Thyroid gland (tissue), 4 donors: ENCODE measurements around the gene FGF11. TPM values are rescaled to one million over a fixed set of nuclear protein-coding genes. Genes with fewer than 3 reads are reported as not detected.
A peak's percentile ranks its signal among the peaks of the same experiment; 100 is the strongest.

Experiments used
- DNase-seq, 2 donors: peaks; one replicate each; pipeline ENCODE4 v3.0.0-alpha.2; 2019
- H3K27ac ChIP-seq, 3 donors: fragments of 200-600 bp; sonication (generic); 1 replicate in 2 of 3; 2 replicates in 1 of 3; pipeline ENCODE4 v1.5.1; 2016 to 2019; ENCODE audit warnings: mild to moderate bottlenecking in 1 of 3, moderate library complexity in 1 of 3
- H3K27me3 ChIP-seq: fragments of 200-600 bp; sonication (generic); one replicate; pipeline ENCODE4 v1.5.1; 2019
- H3K36me3 ChIP-seq, 2 donors: fragments of 200-600 bp; sonication (generic); one replicate each; pipeline ENCODE4 v1.5.1; 2016 to 2019
- H3K4me1 ChIP-seq, 2 donors: fragments of 200-600 bp; sonication (generic); one replicate each; pipeline ENCODE4 v1.5.1; 2017 to 2019
- H3K4me3 ChIP-seq, 3 donors: fragments of 200-600 bp; sonication (generic); replicated peaks in 1 of 3; 1 replicate in 2 of 3; 2 replicates in 1 of 3; pipeline ENCODE4 v1.5.1; 2016; ENCODE audit warnings: mild to moderate bottlenecking in 1 of 3
- H3K9me3 ChIP-seq: fragments of 200-600 bp; sonication (generic); one replicate; pipeline ENCODE4 v1.5.1; 2017
- POLR2A ChIP-seq, 2 donors: fragments of 450-650 bp; IDR thresholded peaks; one replicate each; pipeline ENCODE4 v1.6.1; 2017; ENCODE audit warnings: antibody characterized with exemption in 2 of 2, mild to moderate bottlenecking in 2 of 2, moderate library complexity in 1 of 2
- WGBS, 2 donors: methylation state at CpG; one replicate each; pipeline ENCODE4 v1.1.5; 2017; 5-methylcytosine and 5-hydroxymethylcytosine counted together
- intact Hi-C: fragments of 100-400 bp; cut with DNase I; formaldehyde crosslinking; loops from one replicate; pipeline ENCODE4 v1.15.1; 2023
- total RNA-seq, 4 donors: library from RNA; depleted of rRNA; stranded (reverse); fragments of >200 nt; gene quantifications; one replicate each; pipeline ENCODE4 v1.2.3, GENCODE V29; 2016
- TF ChIP-seq, protein P1 (sequence below), 6 experiments: fragments of 200-600 bp in 3 of 6; fragments of 450-650 bp in 3 of 6; sonication (generic) in 3 of 6; IDR thresholded peaks; one replicate each; pipeline ENCODE4 v1.5.1; 2016 to 2019; ENCODE audit warnings: antibody characterized with exemption in 6 of 6, mild to moderate bottlenecking in 2 of 6, inconsistent platforms in 1 of 6, moderate library complexity in 1 of 6

FGF11 gene
- total RNA-seq, 4 donors from 2014 or later = 4.3 to 12.1 (median 10.5) TPM

DNA sequence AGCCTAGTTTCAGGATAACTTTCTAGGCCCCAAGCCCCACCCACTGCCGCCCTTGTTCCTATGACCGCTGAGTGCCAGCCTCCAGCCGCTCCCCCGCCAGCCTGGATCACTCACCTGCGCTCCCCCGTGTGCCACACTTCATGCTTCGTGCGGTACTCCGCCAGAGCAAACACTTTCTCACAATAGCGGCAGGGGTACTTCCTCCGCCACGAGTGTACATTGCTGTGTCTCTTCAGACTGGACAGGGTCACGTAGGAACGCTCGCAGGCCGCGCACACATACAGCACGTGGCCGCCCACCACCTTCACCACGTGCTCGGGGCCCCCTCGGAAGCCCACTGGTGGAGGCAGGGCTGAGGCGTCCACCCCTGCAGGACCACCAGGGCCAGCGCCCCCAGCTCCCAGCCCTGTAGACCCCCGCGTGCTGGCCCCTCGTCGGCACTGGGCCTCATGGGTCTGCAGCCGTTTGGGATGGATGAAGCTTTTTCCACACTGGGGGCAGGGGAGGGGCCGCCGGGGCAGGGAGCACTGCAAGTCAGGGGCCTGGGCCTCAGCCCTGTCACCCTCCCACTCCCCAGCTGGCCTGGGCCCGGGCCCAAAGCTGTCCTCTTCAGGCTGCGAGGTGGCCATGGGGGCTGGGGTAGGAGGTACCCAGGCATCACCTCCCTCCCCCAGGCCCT, 26.4 kb downstream of the FGF11 start:
- Histone ChIP-seq H3K9me3 (no peaks in the 10 kb centered on the region), H3K36me3 (peaks cover 24 to 33% of the 10 kb centered on the region in 2 donors), H3K4me3 (no peak overlapping the region), H3K4me1 (peaks cover 28 to 34% of the 10 kb centered on the region in 2 donors), H3K27ac (peak overlapping the region; percentile 54 to 74 (median 66)), H3K27me3 (no peaks in the 10 kb centered on the region)
- 80 to 93% methylated on average over 18 to 21 of the region's 33 CpGs for WGBS, 2 donors
- no peak for DNase-seq
- no peak for TF ChIP-seq POLR2A (IDR thresholded peaks at IDR 0.05)
- TF ChIP-seq, protein P1, sequence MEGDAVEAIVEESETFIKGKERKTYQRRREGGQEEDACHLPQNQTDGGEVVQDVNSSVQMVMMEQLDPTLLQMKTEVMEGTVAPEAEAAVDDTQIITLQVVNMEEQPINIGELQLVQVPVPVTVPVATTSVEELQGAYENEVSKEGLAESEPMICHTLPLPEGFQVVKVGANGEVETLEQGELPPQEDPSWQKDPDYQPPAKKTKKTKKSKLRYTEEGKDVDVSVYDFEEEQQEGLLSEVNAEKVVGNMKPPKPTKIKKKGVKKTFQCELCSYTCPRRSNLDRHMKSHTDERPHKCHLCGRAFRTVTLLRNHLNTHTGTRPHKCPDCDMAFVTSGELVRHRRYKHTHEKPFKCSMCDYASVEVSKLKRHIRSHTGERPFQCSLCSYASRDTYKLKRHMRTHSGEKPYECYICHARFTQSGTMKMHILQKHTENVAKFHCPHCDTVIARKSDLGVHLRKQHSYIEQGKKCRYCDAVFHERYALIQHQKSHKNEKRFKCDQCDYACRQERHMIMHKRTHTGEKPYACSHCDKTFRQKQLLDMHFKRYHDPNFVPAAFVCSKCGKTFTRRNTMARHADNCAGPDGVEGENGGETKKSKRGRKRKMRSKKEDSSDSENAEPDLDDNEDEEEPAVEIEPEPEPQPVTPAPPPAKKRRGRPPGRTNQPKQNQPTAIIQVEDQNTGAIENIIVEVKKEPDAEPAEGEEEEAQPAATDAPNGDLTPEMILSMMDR (IDR thresholded peaks at IDR 0.05) = no peak
- intact Hi-C loops = no loop called here

DNA sequence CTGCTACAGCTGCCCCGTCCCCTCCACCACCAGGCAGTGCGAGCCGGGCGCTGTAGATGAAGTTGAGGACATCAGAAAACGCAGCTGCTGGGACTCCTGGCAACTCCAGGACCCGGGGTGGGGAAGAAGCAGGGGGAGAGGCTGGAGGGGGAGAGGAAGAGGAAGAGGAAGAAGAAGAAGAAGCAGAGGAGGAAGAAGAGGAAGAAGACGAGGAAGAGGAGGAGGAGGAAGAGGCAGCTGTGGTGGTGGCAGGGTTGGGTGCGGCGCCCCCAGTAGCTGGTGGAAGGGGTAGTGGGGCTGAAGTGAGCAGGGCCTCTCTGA, 27.0 kb downstream of the FGF11 start:
- WGBS, 2 donors = 77 to 87% methylated on average over 9 of the region's 9 CpGs
- TF ChIP-seq POLR2A (IDR thresholded peaks at IDR 0.05) = no peak
- TF ChIP-seq, protein P1 (IDR thresholded peaks at IDR 0.05) = no peak
- no peak for DNase-seq
- H3K27me3 ChIP-seq = no peaks in the 10 kb centered on the region
- H3K27ac ChIP-seq = peak overlapping the region; percentile 54 to 74 (median 66)
- no peaks in the 10 kb centered on the region for H3K9me3 ChIP-seq
- H3K36me3 ChIP-seq = peaks cover 24 to 33% of the 10 kb centered on the region in 2 donors
- peaks cover 28 to 38% of the 10 kb centered on the region in 2 donors for H3K4me1 ChIP-seq
- intact Hi-C loops = no loop called here
- H3K4me3 ChIP-seq = no peak overlapping the region

DNA sequence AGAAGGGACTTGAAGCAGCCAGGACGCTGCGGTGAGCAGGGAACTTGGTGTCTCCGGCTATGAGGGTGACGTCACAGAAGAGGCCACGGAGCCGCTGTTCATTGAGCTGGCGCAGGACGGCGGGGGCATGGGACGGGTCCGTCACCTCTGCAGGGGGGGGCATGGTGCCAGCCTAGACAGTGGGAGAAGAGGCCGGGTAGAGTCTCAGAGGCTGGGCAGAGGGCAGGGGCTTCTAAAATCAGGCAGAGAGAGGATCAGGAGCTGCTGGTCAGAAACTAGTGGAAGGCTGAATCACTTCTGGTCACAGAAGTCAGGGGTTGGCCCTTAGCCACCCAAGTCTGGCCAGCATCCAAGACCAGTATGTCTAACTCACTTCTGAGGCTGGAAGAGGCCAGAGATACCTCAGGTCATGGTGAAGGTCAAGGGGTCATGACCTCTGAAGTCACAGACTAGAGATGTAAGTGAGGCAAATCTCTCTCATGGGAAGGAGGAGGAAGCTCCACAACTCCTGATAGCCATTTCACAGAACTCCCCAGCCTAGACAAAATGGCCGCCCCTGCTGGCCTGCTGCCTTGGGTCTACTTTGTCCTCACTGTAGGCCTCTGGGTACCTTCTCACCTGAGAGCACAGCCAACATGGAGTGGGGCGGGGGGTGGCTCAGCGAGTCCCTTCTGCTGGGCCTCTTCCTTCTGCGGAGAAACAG, 27.5 kb downstream of the FGF11 start:
- Histone ChIP-seq H3K4me3 (no peak overlapping the region), H3K27me3 (no peaks in the 10 kb centered on the region), H3K9me3 (no peaks in the 10 kb centered on the region), H3K36me3 (peaks cover 24 to 31% of the 10 kb centered on the region in 2 donors), H3K4me1 (peaks cover 29 to 43% of the 10 kb centered on the region in 2 donors), H3K27ac (peak overlapping the region; percentile 54 to 74 (median 66))
- intact Hi-C loops = no loop called here
- TF ChIP-seq, protein P1 (IDR thresholded peaks at IDR 0.05) = no peak
- no peak for TF ChIP-seq POLR2A (IDR thresholded peaks at IDR 0.05)
- DNase-seq = peak; percentile 78 to 85
- WGBS, 2 donors = 46 to 47% methylated on average over 16 of the region's 16 CpGs

DNA sequence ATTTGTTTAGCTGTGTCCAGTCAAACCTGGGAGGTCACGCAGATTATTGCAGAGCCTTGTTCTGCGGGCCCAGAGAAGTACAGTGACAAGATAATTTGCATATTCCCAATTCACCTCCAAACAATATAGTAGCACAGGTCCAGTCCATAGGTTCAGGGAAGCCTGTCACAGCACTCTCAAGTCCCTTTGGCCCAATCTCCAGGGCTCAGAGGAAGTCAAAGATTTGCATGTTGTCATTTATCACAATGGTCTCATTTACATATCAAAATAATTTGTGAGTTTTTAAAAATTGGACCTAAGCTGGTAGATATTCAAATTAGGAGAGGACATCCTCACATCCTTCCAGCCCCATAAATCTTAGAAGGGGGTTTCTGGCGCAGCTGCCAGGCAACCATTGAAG, 28.2 kb downstream of the FGF11 start:
- H3K4me3 ChIP-seq = no peak overlapping the region
- H3K4me1 ChIP-seq = peaks cover 32 to 47% of the 10 kb centered on the region in 2 donors
- intact Hi-C loops = no loop called here
- H3K27me3 ChIP-seq = no peaks in the 10 kb centered on the region
- no peak for DNase-seq
- TF ChIP-seq, protein P1 (IDR thresholded peaks at IDR 0.05) = no peak
- TF ChIP-seq POLR2A (IDR thresholded peaks at IDR 0.05) = no peak
- WGBS, 2 donors = 67 to 80% methylated on average over 2 to 3 of the region's 3 CpGs
- H3K27ac ChIP-seq = peak overlapping the region; percentile 54 to 74 (median 66)
- H3K9me3 ChIP-seq = no peaks in the 10 kb centered on the region
- peaks cover 19 to 24% of the 10 kb centered on the region in 2 donors for H3K36me3 ChIP-seq

DNA sequence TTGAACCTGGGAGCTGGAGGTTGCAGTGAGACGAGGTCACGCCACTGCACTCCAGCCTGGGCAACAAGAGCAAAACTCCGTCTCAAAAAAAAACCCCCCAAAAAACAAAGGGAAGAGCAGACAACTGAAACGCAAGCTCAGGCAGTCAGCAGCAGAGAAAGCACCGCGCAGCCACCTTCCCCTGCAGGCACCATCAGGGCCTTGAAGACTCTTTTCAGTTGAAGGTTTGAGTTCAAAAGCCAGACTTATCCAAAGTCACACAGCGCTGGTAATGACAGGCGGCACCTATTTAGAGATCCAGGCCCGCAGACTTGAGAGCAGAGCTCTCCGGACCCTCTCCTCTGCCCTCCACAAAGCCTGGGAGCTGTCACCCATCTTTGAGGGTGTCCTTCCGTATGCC, 29.0 kb downstream of the FGF11 start:
- no peaks in the 10 kb centered on the region for H3K27me3 ChIP-seq
- peak overlapping the region in 2 of 3 donors; percentile 50 to 66 for H3K27ac ChIP-seq
- 89 to 96% methylated on average over 11 of the region's 11 CpGs for WGBS, 2 donors
- peaks cover 11 to 16% of the 10 kb centered on the region in 2 donors for H3K36me3 ChIP-seq
- peaks cover 32 to 47% of the 10 kb centered on the region in 2 donors for H3K4me1 ChIP-seq
- no peak for DNase-seq
- no peak overlapping the region for H3K4me3 ChIP-seq
- intact Hi-C loops = no loop called here
- TF ChIP-seq, protein P1 (IDR thresholded peaks at IDR 0.05) = no peak
- TF ChIP-seq POLR2A (IDR thresholded peaks at IDR 0.05) = no peak
- no peaks in the 10 kb centered on the region for H3K9me3 ChIP-seq
